Measurements from ENCODE around the gene IGF1R. TPM values are rescaled to one million over a fixed set of nuclear protein-coding genes. Genes with fewer than 3 reads are reported as not detected.
A peak's percentile ranks its signal among the peaks of the same experiment; 100 is the strongest.

The IGF1R gene
- total RNA-seq, 1 experiment from 2014 or later, result 125 TPM

GRCh38 chr15:98715401-98715800 is 67.1 kb downstream of the IGF1R start (continued):
- TF ChIP-seq PRDM15 (CRISPR knock-in tag; IDR thresholded peaks at IDR 0.05) (no peak), MLX (CRISPR knock-in tag; IDR thresholded peaks at IDR 0.05) (no peak), ZBTB21 (CRISPR knock-in tag; IDR thresholded peaks at IDR 0.05; ENCODE audit: borderline replicate concordance) (no peak), FOXP1 (CRISPR knock-in tag; IDR thresholded peaks at IDR 0.05; ENCODE audit: borderline replicate concordance) (no peak), ZNF396 (CRISPR knock-in tag; IDR thresholded peaks at IDR 0.05; ENCODE audit: borderline replicate concordance) (no peak)

- POLR2A ChIA-PET, result no interaction called here
- Mint-ChIP-seq H3K4me1 (peaks cover 94% of the 10 kb centered on the region), H3K36me3 (peaks cover 14% of the 10 kb centered on the region)
Measured at GRCh38 chr15:98715890-98716443, 67.6 kb downstream of the IGF1R start.

More at GRCh38 chr15:98715890-98716443, 67.6 kb downstream of the IGF1R start:
- Mint-ChIP-seq H3K4me3 (no peak overlapping the region), H3K27me3 (ENCODE audit: low read depth) (no peaks in the 10 kb centered on the region), H3K9me3 (peaks cover 11% of the 10 kb centered on the region), H3K27ac (peak overlapping the region; percentile 48)
- CTCF ChIA-PET, result no interaction called here
- DNase-seq (ENCODE audit: low spot score), result no peak
- no peak for TF ChIP-seq RELA (CRISPR knock-in tag; IDR thresholded peaks at IDR 0.05; ENCODE audit: borderline replicate concordance)
- no peak for TF ChIP-seq SOX15 (CRISPR knock-in tag; IDR thresholded peaks at IDR 0.05)
- TF ChIP-seq ESRRA (CRISPR knock-in tag; IDR thresholded peaks at IDR 0.05; ENCODE audit: borderline replicate concordance), result no peak
- no peak for TF ChIP-seq ZNF121 (CRISPR knock-in tag; IDR thresholded peaks at IDR 0.05)
- TF ChIP-seq USF2 (CRISPR knock-in tag; IDR thresholded peaks at IDR 0.05), result no peak
- no peak for TF ChIP-seq ZNF671 (CRISPR knock-in tag; IDR thresholded peaks at IDR 0.05)
- TF ChIP-seq FOXJ3 (CRISPR knock-in tag; IDR thresholded peaks at IDR 0.05; ENCODE audit: borderline replicate concordance), result no peak
- TF ChIP-seq ZNF263 (CRISPR knock-in tag; IDR thresholded peaks at IDR 0.05; ENCODE audit: low read depth), result no peak
- TF ChIP-seq ATF3 (CRISPR knock-in tag; conservative IDR thresholded peaks at IDR 0.05), result no peak
- no peak for TF ChIP-seq CREB1 (CRISPR knock-in tag; IDR thresholded peaks at IDR 0.05)
- no peak for TF ChIP-seq PREB (CRISPR knock-in tag; IDR thresholded peaks at IDR 0.05; ENCODE audit: borderline replicate concordance)
- TF ChIP-seq ZNF423 (CRISPR knock-in tag; IDR thresholded peaks at IDR 0.05), result no peak
- no peak for TF ChIP-seq MLX (CRISPR knock-in tag; IDR thresholded peaks at IDR 0.05)
- no peak for TF ChIP-seq GRHL2 (CRISPR knock-in tag; IDR thresholded peaks at IDR 0.05; ENCODE audit: insufficient replicate concordance, severe bottlenecking)
- TF ChIP-seq PRRX2 (CRISPR knock-in tag; IDR thresholded peaks at IDR 0.05), result no peak
- TF ChIP-seq STAT6 (CRISPR knock-in tag; conservative IDR thresholded peaks at IDR 0.05; ENCODE audit: low read depth), result no peak
- TF ChIP-seq FOXK1 (CRISPR knock-in tag; IDR thresholded peaks at IDR 0.05), result no peak
- TF ChIP-seq SMAD3 (CRISPR knock-in tag; IDR thresholded peaks at IDR 0.05; ENCODE audit: borderline replicate concordance), result no peak
- no peak for TF ChIP-seq HMGXB4 (CRISPR knock-in tag; IDR thresholded peaks at IDR 0.05)
- ATAC-seq, result no peak

Data from WTC11 (cell line).